ENCODE data around the gene PER1.

The PER1 gene

DNA sequence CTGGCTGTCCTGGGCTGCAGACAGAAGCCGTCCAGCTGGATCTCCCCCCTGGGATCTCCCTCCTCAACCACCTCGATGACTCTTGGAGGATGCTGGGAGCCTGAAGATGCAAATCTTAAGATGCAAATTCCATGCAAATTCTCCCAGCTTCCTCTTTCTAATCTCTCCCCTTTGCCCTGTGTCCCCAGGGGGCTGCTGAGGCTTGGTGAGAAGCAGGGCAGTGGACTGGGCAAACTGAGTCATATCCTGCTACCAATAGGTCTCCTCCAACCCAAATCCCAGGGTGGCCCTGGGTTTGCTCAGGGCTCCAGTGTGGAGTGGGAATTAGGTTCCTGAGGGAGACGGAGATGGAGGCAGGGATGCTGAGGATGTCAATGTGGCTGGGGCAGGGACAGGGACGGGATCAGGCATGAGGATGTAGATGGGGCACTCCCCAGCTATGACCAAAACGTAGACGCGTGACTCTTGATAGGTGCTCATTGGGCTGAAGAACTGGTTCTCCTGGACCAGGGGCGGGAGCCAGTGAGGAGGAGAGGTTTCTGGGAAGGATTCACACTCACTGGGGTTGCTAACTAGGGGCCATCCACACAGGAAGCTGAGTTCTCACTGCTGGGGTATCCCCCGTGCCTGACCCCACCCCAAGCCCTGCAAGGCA lies 61.0 kb downstream of the PER1 start:
- DNase-seq = no peak
